Neutrophil (primary cell): ENCODE measurements around the gene ATXN1.

Experiments used
- H3K27ac ChIP-seq: fragments of 200-600 bp; sonication (generic); 2 replicates; pipeline ENCODE4 v1.5.1; 2016; ENCODE audit warnings: mild to moderate bottlenecking, moderate library complexity
- H3K27me3 ChIP-seq: fragments of 200-600 bp; sonication (generic); 2 replicates; pipeline ENCODE4 v1.6.0; 2016; ENCODE audit warnings: mild to moderate bottlenecking
- H3K36me3 ChIP-seq: fragments of 200-600 bp; sonication (generic); 2 replicates; pipeline ENCODE4 v1.5.1; 2017
- H3K4me1 ChIP-seq, 2 experiments: fragments of 200-600 bp in 1 of 2; sonication (generic) in 1 of 2; 1 replicate in 1 of 2; 2 replicates in 1 of 2; pipeline versions ENCODE4 v1.5.1 to v1.6.1; 2013 to 2016; ENCODE audit warnings: low read depth in 1 of 2, low read length in 1 of 2, mild to moderate bottlenecking in 1 of 2, moderate library complexity in 1 of 2; ENCODE audit not compliant: control insufficient read depth in 1 of 2, insufficient read depth in 1 of 2
- H3K4me3 ChIP-seq, 2 experiments: fragments of 200-600 bp in 1 of 2; sonication (generic) in 1 of 2; 1 replicate in 1 of 2; 2 replicates in 1 of 2; pipeline ENCODE4 v1.5.1; 2013 to 2016; ENCODE audit warnings: low read depth in 1 of 2, low read length in 1 of 2, mild to moderate bottlenecking in 1 of 2, moderate library complexity in 1 of 2
- H3K9me3 ChIP-seq: fragments of 200-600 bp; sonication (generic); 2 replicates; pipeline ENCODE4 v1.5.1; 2016
- TF ChIP-seq, protein P1 (sequence below): fragments of 200-600 bp; sonication (generic); IDR thresholded peaks from 2 replicates; pipeline ENCODE4 v1.5.1; 2016; ENCODE audit warnings: antibody characterized with exemption

Gene ATXN1

DNA sequence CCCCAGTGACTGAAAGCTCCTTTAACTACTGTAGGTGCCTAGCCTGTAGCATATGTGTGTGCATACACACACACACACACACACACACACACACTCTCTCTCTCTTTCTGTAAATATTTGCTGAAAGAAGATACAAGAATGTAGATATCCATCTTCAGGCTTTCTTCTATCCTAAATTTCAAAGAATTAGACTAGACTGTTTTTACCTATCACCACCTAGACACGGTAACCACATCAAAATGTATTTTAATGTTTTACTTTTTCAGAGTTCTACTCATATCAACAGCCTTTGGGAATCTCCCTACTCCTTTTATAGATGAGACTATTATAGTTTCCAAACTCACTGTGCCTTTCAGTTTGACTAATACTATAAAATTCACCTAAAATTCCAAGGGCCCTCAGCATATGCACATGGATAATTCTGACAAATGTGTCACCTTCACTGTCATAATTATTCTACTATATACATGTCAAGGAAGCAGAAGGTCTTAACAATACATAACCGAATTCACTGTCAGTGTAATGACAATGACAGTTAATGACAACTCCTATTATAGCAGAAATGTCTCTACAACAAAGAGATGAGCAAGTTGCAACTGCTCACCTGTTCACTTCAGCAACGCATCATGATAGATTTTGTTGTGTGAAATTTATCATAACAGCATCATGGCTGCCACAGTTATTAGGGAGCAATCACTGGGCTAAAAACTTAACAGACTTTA lies 286.3 kb downstream of the ATXN1 start:
- Histone ChIP-seq H3K36me3 (peaks cover 7% of the 10 kb centered on the region), H3K4me1 (no peaks in the 10 kb centered on the region), H3K27me3 (no peaks in the 10 kb centered on the region), H3K9me3 (no peaks in the 10 kb centered on the region), H3K4me3 (no peak overlapping the region), H3K27ac (no peak overlapping the region)
- TF ChIP-seq, protein P1, sequence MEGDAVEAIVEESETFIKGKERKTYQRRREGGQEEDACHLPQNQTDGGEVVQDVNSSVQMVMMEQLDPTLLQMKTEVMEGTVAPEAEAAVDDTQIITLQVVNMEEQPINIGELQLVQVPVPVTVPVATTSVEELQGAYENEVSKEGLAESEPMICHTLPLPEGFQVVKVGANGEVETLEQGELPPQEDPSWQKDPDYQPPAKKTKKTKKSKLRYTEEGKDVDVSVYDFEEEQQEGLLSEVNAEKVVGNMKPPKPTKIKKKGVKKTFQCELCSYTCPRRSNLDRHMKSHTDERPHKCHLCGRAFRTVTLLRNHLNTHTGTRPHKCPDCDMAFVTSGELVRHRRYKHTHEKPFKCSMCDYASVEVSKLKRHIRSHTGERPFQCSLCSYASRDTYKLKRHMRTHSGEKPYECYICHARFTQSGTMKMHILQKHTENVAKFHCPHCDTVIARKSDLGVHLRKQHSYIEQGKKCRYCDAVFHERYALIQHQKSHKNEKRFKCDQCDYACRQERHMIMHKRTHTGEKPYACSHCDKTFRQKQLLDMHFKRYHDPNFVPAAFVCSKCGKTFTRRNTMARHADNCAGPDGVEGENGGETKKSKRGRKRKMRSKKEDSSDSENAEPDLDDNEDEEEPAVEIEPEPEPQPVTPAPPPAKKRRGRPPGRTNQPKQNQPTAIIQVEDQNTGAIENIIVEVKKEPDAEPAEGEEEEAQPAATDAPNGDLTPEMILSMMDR, result no peak

DNA sequence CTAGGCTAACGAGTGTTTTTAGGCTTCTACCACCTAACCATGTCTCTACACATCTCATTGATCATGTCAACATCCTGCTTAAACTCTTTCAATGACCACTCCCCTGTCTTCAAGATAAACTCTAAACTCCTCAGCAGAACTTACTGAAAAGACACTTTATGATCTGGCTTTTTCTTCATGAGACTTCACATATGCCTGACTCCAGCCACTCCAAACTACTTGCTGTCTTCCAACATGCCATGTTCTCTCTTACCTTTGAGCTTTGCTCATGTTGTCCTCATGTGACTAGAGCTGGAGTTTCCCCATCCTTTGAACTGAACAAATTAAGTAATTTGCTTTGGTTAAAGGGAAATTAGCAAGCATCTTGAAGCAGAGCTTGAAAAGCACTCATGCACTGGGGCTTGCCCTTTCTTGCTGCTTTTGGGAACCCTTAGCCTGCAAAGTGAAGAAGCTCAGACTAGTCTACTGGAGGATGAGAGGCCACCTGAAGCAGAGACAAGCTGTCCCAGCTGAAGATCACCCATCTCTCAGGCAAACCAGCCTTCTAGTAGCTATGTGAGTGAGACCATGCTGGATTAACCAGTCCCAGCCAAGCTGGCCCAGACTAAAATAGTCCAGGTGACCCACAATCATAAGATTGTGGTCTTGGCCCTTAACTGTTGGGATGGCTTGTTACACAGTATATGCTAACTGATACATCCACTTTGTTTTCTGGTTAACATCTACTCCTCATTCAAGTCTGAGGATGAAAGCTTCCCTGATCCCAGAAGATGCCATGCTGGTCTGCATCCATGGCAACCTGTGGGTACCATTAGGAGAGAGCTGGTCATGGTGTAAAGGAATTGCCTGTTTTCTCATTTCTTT lies 287.1 kb downstream of the ATXN1 start:
- Histone ChIP-seq H3K9me3 (no peaks in the 10 kb centered on the region), H3K27ac (no peak overlapping the region), H3K36me3 (peaks cover 7% of the 10 kb centered on the region), H3K4me1 (no peaks in the 10 kb centered on the region), H3K4me3 (no peak overlapping the region), H3K27me3 (no peaks in the 10 kb centered on the region)
- TF ChIP-seq, protein P1, result no peak

DNA sequence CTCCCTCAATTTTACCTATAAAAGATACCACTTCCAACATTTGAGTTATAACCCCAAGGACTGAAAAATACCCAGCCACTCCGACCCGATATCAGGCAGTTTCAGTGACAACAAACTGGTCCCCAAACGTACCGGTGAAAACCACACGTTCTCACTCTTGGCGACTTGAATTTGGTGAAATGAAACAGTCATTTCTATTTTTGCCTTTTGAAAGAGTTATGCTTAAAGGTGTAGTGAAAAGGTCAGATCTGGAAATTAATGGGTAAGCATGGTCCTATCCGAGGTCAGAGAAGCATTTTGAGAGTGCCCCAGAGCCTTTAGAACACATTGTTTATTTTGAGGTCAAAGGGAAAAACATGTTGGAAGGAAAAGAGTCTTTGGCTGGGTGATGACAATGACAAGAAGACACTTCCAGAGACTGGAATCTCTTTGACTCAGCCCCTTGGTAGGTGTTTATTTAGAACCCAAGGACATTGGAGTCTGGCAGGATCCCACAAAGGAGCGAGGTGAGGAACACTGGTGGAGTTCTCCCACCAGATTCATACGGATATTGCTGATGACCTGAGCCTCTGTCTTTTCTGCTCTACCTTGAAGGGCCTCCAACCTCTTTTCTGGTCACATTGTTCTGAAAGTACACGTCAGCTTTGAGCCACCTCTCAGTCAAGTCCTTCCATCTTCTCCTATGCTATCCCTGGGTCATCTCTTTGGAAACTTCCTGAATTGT lies 287.9 kb downstream of the ATXN1 start:
- Histone ChIP-seq H3K4me1 (no peaks in the 10 kb centered on the region), H3K27ac (no peak overlapping the region), H3K4me3 (no peak overlapping the region)

DNA sequence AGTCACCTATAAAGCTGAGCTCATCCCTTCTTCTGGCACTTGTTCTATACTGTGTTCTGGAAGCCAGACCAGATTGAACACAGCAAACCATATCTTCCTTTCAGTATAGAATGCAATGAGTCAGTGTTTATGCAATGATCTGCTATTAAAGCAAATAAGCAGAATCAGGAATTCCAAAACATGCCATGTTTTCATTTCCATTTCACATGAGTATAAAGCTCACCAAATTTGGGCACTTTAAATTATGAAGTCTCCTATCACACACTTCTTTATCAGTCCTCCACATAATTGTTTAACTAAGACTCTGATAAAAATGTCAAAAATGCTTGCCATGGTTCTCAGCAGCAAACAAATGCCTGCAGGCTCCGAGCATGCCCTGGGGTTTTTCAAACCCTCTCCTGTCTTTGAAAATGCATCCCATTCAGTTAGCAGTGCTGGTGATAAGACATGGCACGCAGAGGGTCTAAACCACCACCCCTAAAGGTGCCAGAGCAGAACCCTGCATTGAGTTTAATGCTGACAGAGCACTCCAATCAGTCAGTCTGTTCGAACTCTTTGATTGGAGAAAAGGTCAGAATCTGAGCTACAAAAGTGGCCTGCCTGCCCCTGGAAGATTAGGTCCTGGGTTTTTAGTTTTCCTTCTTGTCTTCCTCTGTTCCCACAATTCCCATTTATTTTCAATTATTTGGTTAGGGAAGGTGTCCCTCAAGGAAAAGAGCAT lies 288.8 kb downstream of the ATXN1 start:
- Histone ChIP-seq H3K36me3 (peaks cover under 1% of the 10 kb centered on the region), H3K27ac (no peak overlapping the region), H3K9me3 (no peaks in the 10 kb centered on the region), H3K4me3 (no peak overlapping the region), H3K4me1 (no peaks in the 10 kb centered on the region), H3K27me3 (no peaks in the 10 kb centered on the region)
- TF ChIP-seq, protein P1, result no peak

More for the DNA sequence above, 287.9 kb downstream of the ATXN1 start:
- H3K36me3 ChIP-seq, result peaks cover 7% of the 10 kb centered on the region
- no peaks in the 10 kb centered on the region for H3K27me3 ChIP-seq
- TF ChIP-seq, protein P1, result no peak
- H3K9me3 ChIP-seq, result no peaks in the 10 kb centered on the region

DNA sequence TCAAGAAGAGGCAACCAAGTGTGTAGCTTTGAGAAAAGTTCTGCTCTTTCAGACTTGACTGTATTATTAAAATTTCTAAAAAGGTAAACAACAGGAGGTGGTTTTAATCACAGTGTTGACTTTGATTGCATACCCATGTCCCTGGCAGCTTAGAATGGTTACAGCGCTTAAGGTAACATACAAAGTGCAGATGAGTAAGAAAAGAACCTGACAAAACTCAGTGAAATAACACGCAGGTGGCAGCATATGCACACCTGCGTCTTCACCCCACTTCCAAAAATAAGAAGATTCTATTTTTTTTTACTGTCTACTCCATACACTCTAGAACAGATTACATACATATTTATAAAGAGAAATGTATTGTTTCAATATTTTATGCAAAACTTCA lies 289.4 kb downstream of the ATXN1 start:
- Histone ChIP-seq H3K27me3 (no peaks in the 10 kb centered on the region), H3K4me1 (no peaks in the 10 kb centered on the region), H3K27ac (no peak overlapping the region), H3K9me3 (no peaks in the 10 kb centered on the region), H3K36me3 (no peaks in the 10 kb centered on the region), H3K4me3 (no peak overlapping the region)
- TF ChIP-seq, protein P1, result no peak
